Measurements from ENCODE around the gene FGD4. TPM values are rescaled to one million over a fixed set of nuclear protein-coding genes. Genes with fewer than 3 reads are reported as not detected.

FGD4 gene
- polyA plus RNA-seq, 3 donors: 16.1 to 18.8 (median 16.3) TPM

DNA sequence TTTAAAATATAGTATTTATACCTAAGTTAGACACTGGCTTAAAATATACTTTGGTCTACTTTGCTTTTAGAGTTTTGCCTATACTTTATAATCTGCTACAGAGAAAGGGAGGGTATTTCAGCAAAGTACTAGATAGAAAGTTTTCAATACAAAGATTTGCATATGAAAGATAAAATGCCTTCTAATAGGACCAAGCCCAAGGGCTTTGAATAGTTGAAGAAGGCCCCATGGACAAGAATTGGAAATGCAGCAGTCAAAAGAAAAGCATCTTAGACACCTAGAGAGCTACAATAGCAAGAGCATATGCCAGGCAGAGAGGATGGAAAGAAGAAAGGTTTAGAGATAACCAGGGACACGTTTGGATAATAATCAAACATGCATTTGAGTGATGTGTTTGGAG is 196.7 kb downstream of the FGD4 start:
- DNase-seq (ENCODE audit: low read depth in 3 of 3, low spot score in 2 of 3): no peak

DNA sequence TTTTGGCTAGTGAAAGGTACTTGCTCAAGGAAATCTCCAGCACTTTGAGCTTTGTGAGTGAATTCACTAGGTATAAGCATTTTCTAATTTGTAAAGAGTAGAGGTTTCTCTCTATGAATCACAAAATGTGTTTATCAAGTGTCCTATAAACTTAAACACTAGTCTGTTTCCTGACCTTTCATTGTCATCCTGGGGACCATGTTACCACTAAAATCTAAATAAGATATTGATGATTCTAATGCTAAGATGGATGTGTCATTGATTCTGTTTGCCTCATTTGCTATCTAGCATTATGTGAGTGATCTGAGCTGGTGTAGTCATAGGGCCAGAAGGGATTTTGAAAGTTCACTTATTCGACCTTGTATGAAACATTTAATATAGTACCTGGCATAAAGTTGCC is 199.3 kb downstream of the FGD4 start:
- DNase-seq (ENCODE audit: low read depth in 3 of 3, low spot score in 2 of 3): no peak

DNA sequence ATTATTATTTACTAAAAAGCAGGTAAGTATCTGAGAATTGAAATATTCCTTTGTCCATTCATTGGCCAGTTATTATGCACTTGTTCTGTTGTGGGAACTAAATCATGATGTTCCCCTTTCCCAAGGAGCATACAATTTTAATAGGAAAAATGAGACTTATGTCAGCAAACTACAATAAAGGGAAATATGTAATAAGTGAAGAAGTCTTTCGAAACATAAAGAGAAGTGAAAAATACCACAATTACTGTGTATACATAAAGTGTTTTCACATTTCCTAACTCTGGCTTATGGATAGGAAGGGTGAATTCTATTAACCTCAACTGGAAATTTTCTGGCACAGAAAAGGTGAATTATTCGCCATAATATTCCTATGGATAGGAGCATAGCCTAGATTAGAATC is 201.3 kb downstream of the FGD4 start:
- DNase-seq (ENCODE audit: low read depth in 3 of 3, low spot score in 2 of 3): no peak

DNA sequence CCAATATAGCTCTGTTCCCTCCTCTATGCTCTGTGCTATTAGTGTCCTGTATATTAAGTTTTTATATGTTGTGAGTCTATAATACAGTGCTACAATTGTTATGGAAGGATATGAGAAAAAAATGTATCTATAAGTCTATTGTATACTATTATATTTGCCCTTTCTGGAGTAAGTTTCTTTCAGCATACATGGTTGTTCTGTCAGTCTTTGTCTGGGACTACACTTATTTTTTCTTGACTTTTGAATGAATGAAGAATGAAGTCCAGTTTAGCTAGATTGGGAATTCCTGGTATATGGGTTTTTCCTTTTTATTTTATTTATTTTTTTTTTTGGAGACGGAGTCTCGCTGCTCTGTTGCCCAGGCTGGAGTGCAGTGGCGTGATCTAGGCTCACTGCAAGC is 203.7 kb downstream of the FGD4 start:
- DNase-seq (ENCODE audit: low read depth in 3 of 3, low spot score in 2 of 3): no peak

DNA sequence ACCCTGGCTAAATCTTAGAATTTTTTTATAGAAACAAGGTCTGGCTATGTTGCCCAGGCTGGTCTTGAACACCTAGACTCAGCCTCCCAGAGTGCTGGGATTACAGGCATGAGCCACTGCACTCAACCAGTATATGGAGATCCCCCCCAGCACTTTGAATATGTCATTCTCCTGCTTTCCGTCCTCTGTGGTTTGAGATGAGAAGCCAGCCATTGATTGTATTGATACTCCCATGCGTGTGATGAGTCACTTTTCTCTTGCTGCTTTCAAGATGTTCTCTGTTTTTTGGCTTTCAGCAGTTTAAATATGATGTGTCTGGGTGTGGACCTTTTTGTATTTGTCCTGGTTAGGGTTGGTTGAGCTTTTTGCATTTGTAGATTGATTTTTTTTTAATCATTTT is 204.5 kb downstream of the FGD4 start:
- no peak for DNase-seq (ENCODE audit: low read depth in 3 of 3, low spot score in 2 of 3)

DNA sequence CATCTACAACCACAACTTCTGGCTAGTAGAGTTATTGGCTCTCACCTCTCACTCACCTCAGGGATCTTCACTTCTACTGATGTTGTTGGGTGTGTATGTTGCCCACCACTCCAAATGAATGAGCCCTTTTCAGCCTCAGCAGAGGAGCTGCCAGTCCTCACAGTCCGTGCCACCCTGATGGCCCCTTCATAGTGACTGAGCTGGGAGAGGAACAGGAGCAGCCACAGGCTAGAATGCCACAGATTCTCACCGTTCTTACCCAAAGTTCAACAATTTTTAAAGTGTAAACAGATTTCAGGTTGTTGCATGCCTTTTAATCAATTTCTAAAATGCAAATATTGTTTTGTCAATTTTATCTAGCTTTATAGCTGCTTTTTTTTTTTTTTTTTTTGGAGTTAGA is 205.2 kb downstream of the FGD4 start:
- no peak for DNase-seq (ENCODE audit: low read depth in 3 of 3, low spot score in 2 of 3)

DNA sequence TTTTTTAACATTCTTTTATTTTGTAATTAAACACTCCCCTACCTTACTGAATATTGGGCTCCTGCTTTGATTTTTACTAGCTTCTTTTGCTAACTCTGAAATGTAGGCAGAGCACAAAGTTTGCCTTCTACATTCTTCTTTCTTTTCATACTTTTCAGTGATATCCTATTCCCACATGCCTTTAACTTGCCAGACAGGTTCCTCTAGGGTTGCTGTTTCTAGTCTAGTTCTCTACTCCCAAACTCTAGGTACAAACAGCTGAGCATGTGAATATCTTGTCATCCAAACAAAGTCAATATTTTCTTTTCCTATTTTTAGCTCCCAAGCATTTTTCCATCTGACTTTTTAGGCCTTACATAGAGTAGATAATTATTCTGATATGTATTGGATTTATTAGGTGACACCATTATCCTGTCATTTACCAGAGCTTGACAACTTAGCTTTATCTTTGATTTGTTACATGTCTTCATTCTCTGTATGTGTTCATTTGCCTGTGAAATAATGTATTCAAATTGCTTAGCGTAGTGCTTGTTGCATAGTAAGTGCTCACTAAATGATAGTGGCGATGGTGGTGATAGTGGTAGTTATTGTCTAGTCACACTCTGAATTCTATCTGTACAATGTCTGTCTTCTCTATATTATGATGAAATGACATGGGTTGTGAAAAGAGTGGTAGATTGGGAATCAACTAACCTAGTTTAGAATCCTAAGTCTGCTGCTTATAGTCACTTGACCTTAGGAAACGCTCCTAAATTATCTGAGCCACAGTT is 206.2 kb downstream of the FGD4 start:
- no peak for DNase-seq (ENCODE audit: low read depth in 3 of 3, low spot score in 2 of 3)

DNA sequence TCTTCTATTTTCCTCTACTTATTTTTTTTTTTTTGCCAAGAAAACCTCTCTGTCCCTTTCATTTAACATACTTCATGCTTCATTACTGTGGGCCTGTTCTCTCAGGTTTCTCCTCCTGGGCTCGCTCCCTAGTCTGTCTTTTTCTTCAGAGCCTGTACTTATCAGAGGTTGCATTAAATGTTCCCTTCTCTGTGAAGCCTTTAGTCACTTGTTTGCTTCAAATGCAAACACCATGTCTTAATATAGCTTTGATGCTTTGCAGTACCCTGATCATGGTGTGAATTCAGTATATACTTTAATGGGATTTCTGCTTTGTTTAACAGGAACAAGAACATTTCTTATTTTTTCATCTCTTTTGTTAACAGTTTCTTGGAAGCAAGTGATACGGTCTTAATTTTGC is 207.1 kb downstream of the FGD4 start:
- no peak for DNase-seq (ENCODE audit: low read depth in 3 of 3, low spot score in 2 of 3)

DNA sequence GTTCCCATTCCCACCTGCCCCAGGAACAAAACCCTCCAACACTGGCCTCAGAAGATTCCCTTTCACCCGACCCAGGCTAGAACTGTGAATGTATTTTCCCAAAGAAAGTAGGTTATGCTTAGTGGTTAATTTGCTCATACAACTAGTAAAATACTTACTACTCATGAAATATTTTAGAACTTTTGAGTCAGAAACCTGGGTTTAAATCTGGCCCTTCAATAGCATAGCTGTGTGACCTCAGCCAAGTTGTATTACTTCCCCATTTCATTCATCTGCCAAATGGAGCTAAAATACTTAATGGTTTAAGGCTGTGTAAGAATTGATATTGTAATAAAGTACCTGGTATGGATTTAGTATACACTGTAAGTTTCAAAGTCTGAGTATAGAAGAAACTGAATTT is 210.6 kb downstream of the FGD4 start:
- DNase-seq (ENCODE audit: low read depth in 3 of 3, low spot score in 2 of 3): no peak

DNA sequence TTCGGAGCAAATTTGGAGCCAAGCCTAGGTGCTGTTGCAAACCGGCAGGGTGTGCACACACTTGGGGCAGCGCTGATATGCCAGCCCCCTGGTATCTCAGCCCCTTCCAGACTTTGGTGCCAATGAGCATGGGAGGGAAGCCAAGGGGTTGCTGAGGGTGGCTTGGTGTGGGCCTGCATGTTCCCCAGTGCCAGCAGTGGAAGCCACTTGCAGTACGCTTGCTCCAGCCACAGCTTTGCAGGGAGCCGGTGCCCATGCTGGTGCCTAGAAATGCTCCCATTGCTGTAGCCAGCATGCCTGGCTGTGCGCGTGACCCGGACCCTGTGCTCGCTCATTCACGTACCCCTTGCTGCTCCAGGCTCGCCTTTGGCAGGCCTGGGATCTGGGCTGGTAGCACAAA is 212.6 kb downstream of the FGD4 start:
- DNase-seq (ENCODE audit: low read depth in 3 of 3, low spot score in 2 of 3): no peak

DNA sequence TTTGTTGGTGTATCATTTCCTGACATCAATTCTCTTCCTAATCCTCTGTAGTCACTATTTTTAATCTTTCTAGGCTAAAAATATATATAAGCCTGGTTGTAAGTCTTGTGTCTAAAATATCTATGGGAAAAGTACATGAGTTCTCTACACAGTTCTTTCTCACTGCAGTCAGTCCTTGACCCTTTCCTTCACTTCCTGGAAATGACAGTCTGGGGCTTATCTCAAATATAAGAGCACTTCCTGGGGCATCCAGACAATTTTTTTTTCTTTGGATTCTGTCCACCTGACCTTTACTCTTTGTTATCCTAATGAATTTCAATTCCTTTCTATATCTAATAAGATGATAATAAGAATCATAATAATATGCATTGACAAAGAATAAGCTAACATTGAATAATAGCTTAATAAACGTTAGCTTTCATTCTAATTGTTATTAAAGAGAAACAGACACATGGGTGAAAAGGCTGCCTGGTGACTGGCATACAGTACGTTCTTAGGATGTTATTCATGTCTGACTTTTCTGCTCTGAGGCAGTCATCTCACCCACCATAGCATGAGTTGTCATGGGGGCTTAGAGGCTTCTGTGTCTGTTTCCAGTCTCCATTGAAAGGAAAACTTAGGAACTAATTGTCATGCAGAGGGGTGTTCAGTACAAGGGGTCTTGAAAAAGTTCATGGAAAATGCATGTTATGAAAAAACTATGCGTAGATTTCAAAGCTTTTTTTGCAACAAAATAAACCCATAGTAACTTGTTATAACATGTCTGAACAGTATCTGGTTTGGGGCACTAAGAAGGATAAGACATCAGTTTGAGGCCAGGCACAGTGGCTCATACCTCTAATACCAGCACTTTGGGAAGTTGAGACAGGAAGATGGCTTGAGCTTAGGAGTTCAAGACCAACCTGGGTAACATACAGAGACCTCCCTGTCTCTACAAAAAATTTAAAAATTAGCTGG is 213.6 kb downstream of the FGD4 start:
- DNase-seq (ENCODE audit: low read depth in 3 of 3, low spot score in 2 of 3): no peak

DNA sequence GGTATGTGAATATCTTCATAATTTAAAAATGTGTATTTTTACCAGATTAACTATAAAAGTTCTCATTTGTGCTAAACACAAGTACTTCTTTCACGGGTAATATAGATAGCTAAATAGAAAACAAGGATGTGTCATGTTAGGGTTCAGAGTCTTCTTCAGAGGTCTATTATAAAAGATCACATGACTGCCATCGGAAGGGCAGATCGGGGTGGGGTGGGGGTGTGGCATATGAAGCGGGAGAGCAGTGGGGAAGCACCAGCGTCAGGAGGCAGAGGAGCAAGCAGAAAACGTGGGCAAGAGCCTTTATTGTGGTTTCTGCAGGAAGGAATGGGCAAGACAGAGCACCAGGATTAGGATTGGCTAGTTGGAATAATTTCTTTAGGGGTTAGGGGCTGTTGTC is 216.1 kb downstream of the FGD4 start:
- no peak for DNase-seq (ENCODE audit: low read depth in 3 of 3, low spot score in 2 of 3)

DNA sequence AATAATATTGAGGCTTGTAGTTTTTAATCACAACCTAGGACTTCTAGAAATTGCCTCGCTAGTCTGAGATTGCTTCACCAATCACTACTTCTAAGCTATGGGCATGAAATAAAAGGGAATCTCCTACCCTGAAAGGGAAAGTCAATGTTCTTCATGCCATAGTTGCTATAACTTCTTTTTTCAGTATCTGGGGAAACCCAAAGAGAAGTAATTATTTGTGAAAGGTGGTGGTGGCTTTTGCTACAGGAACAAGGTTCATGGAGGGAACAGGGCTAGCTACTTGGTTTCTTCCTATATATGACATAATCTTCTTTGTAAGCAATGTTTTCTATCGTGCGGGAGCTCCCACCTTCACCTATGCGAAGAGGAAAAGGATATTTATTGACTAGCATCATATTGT is 218.2 kb downstream of the FGD4 start:
- no peak for DNase-seq (ENCODE audit: low read depth in 3 of 3, low spot score in 2 of 3)

DNA sequence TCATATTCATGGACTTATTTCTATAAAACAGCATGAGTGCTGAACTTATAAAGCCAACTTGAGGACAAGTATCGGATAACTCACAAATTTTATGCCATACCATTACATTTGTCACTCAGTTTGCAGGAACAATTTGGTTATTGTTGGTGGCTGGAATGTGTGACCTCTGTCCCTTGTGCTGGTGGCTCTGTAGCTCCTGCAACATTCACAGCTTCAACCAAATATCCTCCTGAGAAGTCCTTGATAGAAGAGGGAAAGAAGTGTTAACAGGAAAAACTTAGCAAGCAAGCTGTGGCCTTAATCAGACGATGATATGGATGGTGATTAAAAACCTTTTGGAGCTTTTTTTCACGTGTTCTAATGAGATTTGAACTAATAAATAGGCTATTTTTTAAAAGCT is 218.8 kb downstream of the FGD4 start:
- no peak for DNase-seq (ENCODE audit: low read depth in 3 of 3, low spot score in 2 of 3)

DNA sequence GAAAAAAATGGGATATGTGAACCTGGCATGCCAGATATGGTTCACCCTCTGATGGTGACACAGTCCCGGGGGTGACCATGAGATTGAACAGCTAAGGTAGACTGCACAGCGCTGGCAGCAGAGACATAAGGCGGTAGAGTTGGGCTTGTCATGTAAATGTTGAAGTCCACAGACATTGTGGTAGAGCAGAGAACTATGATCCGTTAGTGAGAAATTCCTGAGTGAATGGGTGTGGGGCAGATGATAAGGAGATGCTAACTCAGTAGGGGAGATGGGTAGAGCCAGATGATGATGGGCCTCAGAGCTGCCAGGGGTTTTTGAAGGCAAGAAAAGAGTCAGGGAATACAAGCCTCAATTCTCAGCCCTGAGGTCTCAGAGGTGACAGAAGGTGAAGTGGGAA is 228.6 kb downstream of the FGD4 start:
- no peak for DNase-seq (ENCODE audit: low read depth in 3 of 3, low spot score in 2 of 3)

DNA sequence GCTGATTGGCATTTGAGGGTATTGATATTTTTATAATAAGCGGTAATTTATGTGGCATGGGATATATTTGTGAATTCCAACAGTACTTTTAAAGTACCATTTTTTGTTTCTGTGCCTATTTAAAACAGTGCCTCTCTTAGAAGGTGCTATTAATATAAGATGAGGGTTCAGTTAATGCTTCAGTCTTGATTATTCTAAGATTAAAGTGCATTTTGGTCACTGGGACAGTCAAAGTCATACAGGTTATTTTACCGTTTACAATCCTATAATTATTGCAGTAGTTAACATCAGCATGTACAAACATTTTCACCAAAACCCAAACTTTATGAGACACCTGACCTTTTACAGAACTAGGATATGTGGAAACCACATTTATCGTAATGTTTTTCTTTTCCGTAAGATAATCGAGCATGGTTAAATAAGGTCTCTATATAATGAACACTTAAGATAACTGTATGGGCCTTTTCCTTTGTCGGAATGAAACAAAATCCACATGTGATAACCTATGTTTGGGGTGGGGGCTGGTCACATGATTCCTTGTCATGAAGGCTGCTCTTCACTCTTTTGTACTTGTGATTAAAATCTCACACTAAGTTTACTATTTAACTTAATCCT is 242.0 kb downstream of the FGD4 start:
- no peak for DNase-seq (ENCODE audit: low read depth in 3 of 3, low spot score in 2 of 3)

DNA sequence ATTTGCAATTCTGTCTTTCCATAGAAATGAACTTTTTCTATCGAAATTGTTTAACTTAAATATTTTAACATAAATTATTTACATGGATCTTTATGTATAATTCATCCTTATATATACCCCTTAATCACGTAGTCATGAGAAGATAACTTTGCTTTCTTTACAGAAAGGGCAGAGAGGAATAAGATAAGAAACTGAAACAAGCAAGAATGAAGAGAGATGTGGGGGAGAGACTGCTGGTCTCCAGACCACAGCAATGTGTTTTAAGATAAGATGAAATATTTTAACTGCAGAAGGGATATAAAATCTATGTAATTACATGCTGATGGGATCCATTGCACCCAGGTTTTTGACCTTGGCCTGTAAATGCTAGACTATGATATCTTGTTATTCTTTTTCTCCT is 245.1 kb downstream of the FGD4 start:
- DNase-seq (ENCODE audit: low read depth in 3 of 3, low spot score in 2 of 3): no peak

DNA sequence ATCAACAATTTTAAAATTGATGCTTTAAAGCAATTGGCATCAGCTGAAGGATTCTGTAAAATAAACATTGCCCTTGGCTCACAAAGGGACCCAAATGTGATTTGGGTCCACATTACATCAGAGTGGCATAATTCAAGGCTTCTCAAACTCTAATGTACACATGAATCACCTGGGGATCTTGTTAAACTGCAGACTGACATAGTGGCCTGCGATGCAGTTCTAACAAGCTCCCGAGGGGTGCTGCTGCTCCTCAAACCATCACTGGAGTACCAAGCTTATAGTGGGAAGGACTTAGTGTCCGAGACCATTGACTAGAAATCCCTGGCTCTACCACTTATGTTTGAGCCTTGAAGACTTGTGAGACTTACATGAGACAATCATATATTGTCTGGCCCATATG is 247.9 kb downstream of the FGD4 start:
- no peak for DNase-seq (ENCODE audit: low read depth in 3 of 3, low spot score in 2 of 3)

DNA sequence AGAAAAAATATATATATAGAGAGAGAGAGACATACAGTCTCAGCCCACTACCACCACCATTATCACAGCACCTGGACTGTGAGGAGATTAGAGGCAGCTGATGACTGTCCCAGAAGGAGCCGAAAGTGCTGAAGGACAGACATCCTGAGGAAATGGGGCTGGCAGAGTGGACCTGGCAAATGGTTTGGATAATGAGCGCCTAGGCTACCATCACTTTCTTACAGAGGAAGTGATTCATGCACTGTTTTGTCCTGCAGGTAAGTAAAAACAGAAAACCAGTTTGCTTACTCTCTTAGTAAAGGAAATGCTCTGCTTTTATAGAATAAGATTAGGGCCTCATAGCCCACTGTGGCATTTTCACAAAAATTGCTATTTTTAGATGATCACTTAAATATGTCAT is 251.2 kb downstream of the FGD4 start:
- no peak for DNase-seq (ENCODE audit: low read depth in 3 of 3, low spot score in 2 of 3)

DNA sequence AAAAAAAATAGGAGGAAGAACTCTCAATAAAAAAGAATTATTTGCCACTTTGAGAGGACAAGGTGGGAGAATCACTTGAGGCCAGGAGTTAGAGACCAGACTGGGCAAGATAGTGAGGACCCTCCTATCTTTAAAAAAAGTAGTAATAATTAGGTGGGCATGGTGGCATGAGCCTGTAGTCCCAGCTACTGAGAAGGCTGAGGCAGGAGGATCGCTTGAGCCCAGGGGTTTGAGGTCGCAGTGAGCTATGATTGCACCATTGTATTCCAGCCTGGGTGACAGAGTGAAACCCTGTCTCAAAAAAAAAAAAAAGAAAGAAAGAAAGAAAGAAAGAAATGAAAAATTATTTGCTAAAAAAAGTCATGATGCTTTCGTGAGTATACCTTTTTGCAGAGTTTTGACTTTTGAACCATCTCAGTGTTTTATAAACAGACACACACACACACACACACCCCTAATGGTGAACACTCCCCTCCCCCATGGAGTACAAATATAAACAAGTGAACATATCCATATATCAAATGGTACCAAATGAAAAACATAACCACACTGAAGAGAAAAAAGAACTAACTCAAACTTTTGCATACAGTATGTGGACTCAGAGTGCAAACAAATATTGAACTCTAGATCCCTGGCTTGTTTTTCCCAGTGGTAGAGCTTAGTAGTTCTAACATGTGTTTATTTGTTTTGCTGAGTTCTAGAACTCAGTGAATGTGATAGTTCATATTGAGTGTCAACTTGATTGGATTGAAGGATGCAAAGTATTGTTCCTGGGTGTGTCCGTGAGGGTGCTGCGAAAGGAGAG is 252.0 kb downstream of the FGD4 start:
- no peak for DNase-seq (ENCODE audit: low read depth in 3 of 3, low spot score in 2 of 3)

DNA sequence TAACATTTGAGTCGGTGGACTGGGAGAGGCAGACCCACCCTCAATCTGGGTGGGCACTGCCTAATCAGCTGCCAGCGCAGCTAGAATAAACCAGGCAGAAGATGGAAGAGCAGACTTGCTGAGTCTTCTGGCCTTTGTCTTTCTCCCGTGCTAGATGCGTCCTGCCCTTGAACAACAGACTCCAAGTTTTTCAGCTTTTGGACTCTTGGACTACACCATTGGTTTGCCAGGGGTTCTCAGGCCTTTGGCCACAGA is 252.5 kb downstream of the FGD4 start:
- no peak for DNase-seq (ENCODE audit: low read depth in 3 of 3, low spot score in 2 of 3)

Measured in right renal cortex interstitium (tissue), 3 donors.